GM06990 (cell line): ENCODE measurements around the gene HMBS.
"Not testable (repeated sequence)": the region's sequence is repeated elsewhere in the genome, so short reads cannot be mapped to it uniquely, and the experiment has no call there.

Experiments used
- DNase-seq: peaks from one replicate; pipeline ENCODE4 v3.0.0-alpha.2; 2011; ENCODE audit not compliant: insufficient read length; ENCODE audit errors: extremely low read depth
- H3K27me3 ChIP-seq: replicated peaks from 2 replicates; pipeline ENCODE4 v1.6.0; 2011; ENCODE audit warnings: low read length; ENCODE audit not compliant: control insufficient read depth, insufficient read depth
- H3K36me3 ChIP-seq: 2 replicates; pipeline ENCODE4 v1.5.1; 2011; ENCODE audit warnings: low read length; ENCODE audit not compliant: control insufficient read depth, insufficient read depth
- H3K4me3 ChIP-seq: replicated peaks from 2 replicates; pipeline ENCODE4 v1.5.1; 2011; ENCODE audit warnings: low read depth, mild to moderate bottlenecking, control low read depth, low read length
- CTCF ChIP-seq: IDR thresholded peaks from 2 replicates; pipeline ENCODE4 v1.5.1; 2011; ENCODE audit warnings: low read length, control low read depth, mild to moderate bottlenecking, inconsistent platforms; ENCODE audit not compliant: insufficient read depth, poor library complexity, severe bottlenecking

HMBS gene

GRCh38 chr11:119095066-119095880 lies 10.6 kb downstream of the HMBS start:
- DNase-seq, result peak; percentile 99
- H3K36me3 ChIP-seq, result peaks cover 23% of the 10 kb centered on the region
- no peaks in the 10 kb centered on the region for H3K27me3 ChIP-seq
- TF ChIP-seq CTCF, result no peak
- H3K4me3 ChIP-seq, result peak overlapping the region; percentile 91

- Histone ChIP-seq H3K4me3 (no peak overlapping the region), H3K27me3 (no peaks in the 10 kb centered on the region)
- no peak for DNase-seq
These were observed 15.0 kb downstream of the HMBS start for GRCh38 chr11:119099711-119100110.

GRCh38 chr11:119100246-119100970 lies 15.7 kb downstream of the HMBS start:
- no peak for DNase-seq
- H3K4me3 ChIP-seq, result peak overlapping the region; percentile 92
- H3K36me3 ChIP-seq, result peaks cover 10% of the 10 kb centered on the region
- H3K27me3 ChIP-seq, result no peaks in the 10 kb centered on the region
- peak; percentile 45 for TF ChIP-seq CTCF

More at GRCh38 chr11:119099711-119100110, 15.0 kb downstream of the HMBS start:
- peaks cover 10% of the 10 kb centered on the region for H3K36me3 ChIP-seq
- TF ChIP-seq CTCF, result no peak

- Histone ChIP-seq H3K27me3 (no peaks in the 10 kb centered on the region), H3K4me3 (peak overlapping the region; percentile 92), H3K36me3 (peaks cover 10% of the 10 kb centered on the region)
- DNase-seq, result no peak
- peak; percentile 15 for TF ChIP-seq CTCF
These were observed 16.5 kb downstream of the HMBS start for GRCh38 chr11:119100994-119101758.

GRCh38 chr11:119101759-119102423 lies 17.2 kb downstream of the HMBS start, which contains the start of gene DPAGT1:
Gene DPAGT1, minus strand, starts transcription at chr11:119101853. Its CDS starts 198 bp downstream, at chr11:119101655.
- peak; percentile 87 for DNase-seq
- Histone ChIP-seq H3K36me3 (peaks cover 6% of the 10 kb centered on the region), H3K27me3 (no peaks in the 10 kb centered on the region), H3K4me3 (peak within 1 kb of the TSS; percentile 92)
- TF ChIP-seq CTCF, result no peak

- not testable (repeated sequence) for H3K36me3 ChIP-seq
These were observed 18.5 kb downstream of the HMBS start for GRCh38 chr11:119103161-119103664.

More at GRCh38 chr11:119103161-119103664, 18.5 kb downstream of the HMBS start:
- DNase-seq, H3K27me3 ChIP-seq: not testable (repeated sequence)
- peak overlapping the region; percentile 92 for H3K4me3 ChIP-seq
